Liver (tissue), 9 donors: Measurements from ENCODE around the gene MOGAT2. TPM values are rescaled to one million over a fixed set of nuclear protein-coding genes. Genes with fewer than 3 reads are reported as not detected.

Experiments used
- DNase-seq: peaks from one replicate; pipeline ENCODE4 v3.0.0-alpha.2; 2017; ENCODE audit warnings: low spot score
- H3K27ac ChIP-seq, 2 donors: one replicate each; pipeline ENCODE4 v1.7.0; 2013; ENCODE audit warnings: inconsistent platforms in 2 of 2, low read length in 2 of 2, control low read depth in 1 of 2, low read depth in 1 of 2, mild to moderate bottlenecking in 1 of 2
- H3K27me3 ChIP-seq, 4 donors: one replicate each; pipeline versions ENCODE4 v1.6.1 to v1.7.0; 2013; ENCODE audit warnings: low read length in 3 of 4, inconsistent platforms in 1 of 4, mild to moderate bottlenecking in 1 of 4, moderate library complexity in 1 of 4; ENCODE audit not compliant: control insufficient read depth in 4 of 4, insufficient read depth in 4 of 4
- H3K36me3 ChIP-seq, 4 donors: one replicate each; pipeline versions ENCODE4 v1.6.1 to v1.7.0; 2013; ENCODE audit warnings: low read length in 3 of 4, mild to moderate bottlenecking in 3 of 4, low read depth in 1 of 4, moderate library complexity in 1 of 4; ENCODE audit not compliant: control insufficient read depth in 4 of 4, insufficient read depth in 3 of 4
- H3K4me1 ChIP-seq, 4 donors: one replicate each; pipeline versions ENCODE4 v1.6.1 to v1.7.0; 2013; ENCODE audit warnings: low read length in 3 of 4, mild to moderate bottlenecking in 3 of 4, moderate library complexity in 1 of 4; ENCODE audit not compliant: control insufficient read depth in 4 of 4, insufficient read depth in 4 of 4
- H3K4me3 ChIP-seq, 3 donors: one replicate each; pipeline versions ENCODE4 v1.6.1 to v1.7.0; 2013; ENCODE audit warnings: low read length in 3 of 3, control low read depth in 1 of 3, low read depth in 1 of 3, mild to moderate bottlenecking in 1 of 3
- H3K9ac ChIP-seq, 2 donors: one replicate each; pipeline ENCODE4 v1.7.0; 2013; ENCODE audit warnings: low read length in 2 of 2, mild to moderate bottlenecking in 2 of 2, moderate library complexity in 2 of 2, control low read depth in 1 of 2, low read depth in 1 of 2
- H3K9me3 ChIP-seq, 4 donors: one replicate each; pipeline versions ENCODE4 v1.6.1 to v1.7.0; 2013; ENCODE audit warnings: low read length in 3 of 4; ENCODE audit not compliant: control insufficient read depth in 4 of 4
- ATF3 ChIP-seq: IDR thresholded peaks from 2 replicates; pipeline ENCODE4 v1.6.1; 2016; ENCODE audit warnings: antibody characterized with exemption
- CTCF ChIP-seq: fragments of 150-350 bp; IDR thresholded peaks from 2 replicates; pipeline ENCODE4 v1.5.1; 2017; ENCODE audit warnings: improper control_type of control experiment, low read depth, low read length; ENCODE audit not compliant: missing input control
- EGR1 ChIP-seq, 2 donors: IDR thresholded peaks; 2 replicates each; pipeline ENCODE4 v1.6.1; 2016 to 2018; ENCODE audit warnings: antibody characterized with exemption in 2 of 2, low read depth in 2 of 2
- FOXA1 ChIP-seq: IDR thresholded peaks from 2 replicates; pipeline ENCODE4 v1.6.1; 2016; ENCODE audit warnings: antibody characterized with exemption
- FOXA2 ChIP-seq: IDR thresholded peaks from 2 replicates; pipeline ENCODE4 v1.6.1; 2016; ENCODE audit warnings: antibody characterized with exemption
- HNF4A ChIP-seq, 2 donors: conservative IDR thresholded peaks; 2 replicates each; pipeline ENCODE4 v1.6.1; 2016; ENCODE audit warnings: antibody characterized with exemption in 2 of 2, mild to moderate bottlenecking in 2 of 2
- HNF4G ChIP-seq: IDR thresholded peaks from 2 replicates; pipeline ENCODE4 v1.6.1; 2016; ENCODE audit warnings: antibody characterized with exemption
- JUND ChIP-seq, 2 donors: IDR thresholded peaks; 2 replicates each; pipeline ENCODE4 v1.6.1; 2016; ENCODE audit warnings: antibody characterized with exemption in 2 of 2
- MAX ChIP-seq: IDR thresholded peaks from 2 replicates; pipeline ENCODE4 v1.6.1; 2016; ENCODE audit warnings: antibody characterized with exemption
- NR2F2 ChIP-seq: IDR thresholded peaks from 2 replicates; pipeline ENCODE4 v1.6.1; 2016; ENCODE audit warnings: antibody characterized with exemption
- RAD21 ChIP-seq, 2 donors: IDR thresholded peaks; 2 replicates each; pipeline ENCODE4 v1.6.1; 2016; ENCODE audit warnings: antibody characterized with exemption in 2 of 2, mild to moderate bottlenecking in 2 of 2
- REST ChIP-seq: IDR thresholded peaks from 2 replicates; pipeline ENCODE4 v1.6.1; 2016; ENCODE audit warnings: antibody characterized with exemption, mild to moderate bottlenecking
- RXRA ChIP-seq, 2 donors: IDR thresholded peaks; 2 replicates each; pipeline ENCODE4 v1.6.1; 2017 to 2018; ENCODE audit warnings: antibody characterized with exemption in 2 of 2, mild to moderate bottlenecking in 1 of 2
- SP1 ChIP-seq: IDR thresholded peaks from 2 replicates; pipeline ENCODE4 v1.6.1; 2018; ENCODE audit warnings: antibody characterized with exemption, mild to moderate bottlenecking
- TAF1 ChIP-seq: conservative IDR thresholded peaks from 2 replicates; pipeline ENCODE4 v1.6.1; 2016; ENCODE audit warnings: antibody characterized with exemption, mild to moderate bottlenecking
- YY1 ChIP-seq: IDR thresholded peaks from 2 replicates; pipeline ENCODE4 v1.6.1; 2016; ENCODE audit warnings: antibody characterized with exemption, mild to moderate bottlenecking
- ZBTB33 ChIP-seq: IDR thresholded peaks from 2 replicates; pipeline ENCODE4 v1.6.1; 2016; ENCODE audit warnings: antibody characterized with exemption
- WGBS: extraction: QIAGEN DNeasy Blood & Tissue Kit; methylation state at CpG from one replicate; pipeline ENCODE4 v1.1.7; 2013; 5-methylcytosine and 5-hydroxymethylcytosine counted together
- polyA plus RNA-seq, 2 donors: library from polyadenylated mRNA; stranded (reverse) in 1 of 2; unstranded in 1 of 2; fragments of 200-250 nt in 1 of 2; fragments of >200 nt in 1 of 2; fragmentation: Nextera tagmentation in 1 of 2; extraction: Ambion mirVana in 1 of 2; gene quantifications; one replicate each; pipeline versions ENCODE4 v1.2.1 to v1.2.3, GENCODE V29; 2013 to 2015
- total RNA-seq, 2 donors: library from RNA; depleted of rRNA; stranded (reverse); fragments of >200 nt; gene quantifications; one replicate each; pipeline ENCODE4 v1.2.3, GENCODE V29; 2014
- donor health status: healthy.
- donor health status: healthy.
- donor health status: healthy.
- donor health status: healthy.
- donor health status: healthy.

MOGAT2 gene
- total and polyA plus RNA-seq, 4 donors = 1.0 to 92.4 (median 37.6) TPM

GRCh38 chr11:75762158-75762557 is 44.5 kb downstream of the MOGAT2 start (continued):
- no peak for TF ChIP-seq REST

- Histone ChIP-seq H3K9me3 (no peaks in the 10 kb centered on the region), H3K9ac (no peak overlapping the region), H3K27ac (peak overlapping the region; percentile 45 to 75), H3K27me3 (no peaks in the 10 kb centered on the region), H3K4me3 (no peak overlapping the region), H3K4me1 (peaks cover 16 to 51% (median 37%) of the 10 kb centered on the region in 4 donors), H3K36me3 (no peaks in the 10 kb centered on the region)
- WGBS = 26% methylated on average over 2 of the region's 2 CpGs
- DNase-seq = peak; percentile 51
- TF ChIP-seq FOXA1 (peak; percentile 47), YY1 (peak; percentile 40), ATF3 (peak; percentile 91), JUND (IDR thresholded peaks at IDR 0.05) (peak in 1 of 2 donors; percentile 80), TAF1 (no peak), HNF4A (conservative IDR thresholded peaks at IDR 0.05) (peak; percentile 70 to 84), FOXA2 (peak; percentile 69), EGR1 (IDR thresholded peaks at IDR 0.05; ENCODE audit: low read depth in 2 of 2) (no peak), HNF4G (peak; percentile 45), REST (no peak), RXRA (IDR thresholded peaks at IDR 0.05) (peak; percentile 59 to 69), NR2F2 (no peak), RAD21 (IDR thresholded peaks at IDR 0.05) (peak; percentile 36 to 50), ZBTB33 (peak; percentile 44), CTCF (no peak), MAX (peak; percentile 28), SP1 (peak; percentile 55)
These were observed 45.2 kb downstream of the MOGAT2 start for GRCh38 chr11:75762885-75763284.
